ENCODE results near the gene RIMBP2. TPM values are rescaled to one million over a fixed set of nuclear protein-coding genes. Genes with fewer than 3 reads are reported as not detected.

The RIMBP2 gene
- total RNA-seq, 1 donor from 2014 or later = not detected

DNA sequence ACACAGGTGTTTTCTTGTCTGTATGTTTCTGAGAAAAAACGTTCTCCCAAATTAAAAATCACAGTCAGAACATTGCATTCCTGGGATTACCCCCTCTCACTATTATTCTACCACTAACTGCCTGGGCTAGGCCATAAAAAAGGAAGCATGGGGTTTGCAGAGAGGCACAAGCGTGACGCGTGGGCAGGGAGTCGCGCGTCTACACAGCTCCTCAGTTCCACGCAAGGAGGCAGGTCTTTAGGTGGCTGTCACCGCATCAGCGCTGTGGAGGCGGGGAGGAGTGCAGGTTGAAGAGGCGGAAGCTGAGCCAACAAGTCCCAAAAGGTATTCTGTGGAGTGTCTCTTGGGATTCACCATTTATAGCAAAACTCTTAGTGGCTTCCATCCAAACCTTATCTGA lies 109.9 kb downstream of the RIMBP2 start:
- Histone ChIP-seq H3K27me3 (ENCODE audit: low read depth) (peaks cover 62% of the 10 kb centered on the region), H3K9me3 (replicated peaks) (no peaks in the 10 kb centered on the region), H3K36me3 (no peaks in the 10 kb centered on the region), H3K27ac (replicated peaks) (no peak overlapping the region), H3K4me3 (no peak overlapping the region), H3K4me1 (no peaks in the 10 kb centered on the region)
- intact Hi-C loops (cut with micrococcal nuclease) = no loop called here
- TF ChIP-seq, protein P1, sequence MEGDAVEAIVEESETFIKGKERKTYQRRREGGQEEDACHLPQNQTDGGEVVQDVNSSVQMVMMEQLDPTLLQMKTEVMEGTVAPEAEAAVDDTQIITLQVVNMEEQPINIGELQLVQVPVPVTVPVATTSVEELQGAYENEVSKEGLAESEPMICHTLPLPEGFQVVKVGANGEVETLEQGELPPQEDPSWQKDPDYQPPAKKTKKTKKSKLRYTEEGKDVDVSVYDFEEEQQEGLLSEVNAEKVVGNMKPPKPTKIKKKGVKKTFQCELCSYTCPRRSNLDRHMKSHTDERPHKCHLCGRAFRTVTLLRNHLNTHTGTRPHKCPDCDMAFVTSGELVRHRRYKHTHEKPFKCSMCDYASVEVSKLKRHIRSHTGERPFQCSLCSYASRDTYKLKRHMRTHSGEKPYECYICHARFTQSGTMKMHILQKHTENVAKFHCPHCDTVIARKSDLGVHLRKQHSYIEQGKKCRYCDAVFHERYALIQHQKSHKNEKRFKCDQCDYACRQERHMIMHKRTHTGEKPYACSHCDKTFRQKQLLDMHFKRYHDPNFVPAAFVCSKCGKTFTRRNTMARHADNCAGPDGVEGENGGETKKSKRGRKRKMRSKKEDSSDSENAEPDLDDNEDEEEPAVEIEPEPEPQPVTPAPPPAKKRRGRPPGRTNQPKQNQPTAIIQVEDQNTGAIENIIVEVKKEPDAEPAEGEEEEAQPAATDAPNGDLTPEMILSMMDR (IDR thresholded peaks at IDR 0.05; ENCODE audit: borderline replicate concordance) = no peak
- DNase-seq = no peak

DNA sequence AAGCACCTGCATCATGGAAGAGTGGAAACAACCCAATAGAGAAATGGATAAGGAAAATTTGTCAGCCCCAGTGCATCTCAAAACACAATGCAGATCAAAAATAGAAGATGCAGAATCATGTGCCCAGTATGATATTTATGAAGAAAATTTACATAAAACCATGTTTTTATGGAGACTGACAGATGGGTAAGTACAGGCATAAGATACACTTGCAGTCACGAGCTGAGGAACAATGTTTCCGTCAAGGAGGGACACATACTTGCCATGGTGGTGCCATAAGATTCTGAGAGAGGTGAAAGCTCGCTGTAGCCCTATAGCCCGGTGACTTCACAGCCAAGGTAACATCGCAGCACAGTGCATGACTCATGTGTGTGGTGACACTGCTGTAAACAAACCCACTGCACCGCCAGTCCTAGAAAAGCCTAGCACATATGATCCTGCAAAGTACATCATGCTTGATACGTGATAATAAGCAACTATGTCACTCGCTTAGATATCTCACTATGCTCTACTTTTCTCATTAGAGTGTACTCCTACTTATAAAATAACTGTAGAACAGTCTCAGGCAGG lies 112.6 kb downstream of the RIMBP2 start:
- TF ChIP-seq, protein P1 (IDR thresholded peaks at IDR 0.05; ENCODE audit: borderline replicate concordance) = no peak
- Histone ChIP-seq H3K9me3 (replicated peaks) (peaks cover 6% of the 10 kb centered on the region), H3K4me1 (no peaks in the 10 kb centered on the region), H3K27ac (replicated peaks) (no peak overlapping the region), H3K4me3 (no peak overlapping the region), H3K36me3 (no peaks in the 10 kb centered on the region), H3K27me3 (ENCODE audit: low read depth) (peaks cover 40% of the 10 kb centered on the region)
- no peak for DNase-seq
- intact Hi-C loops (cut with micrococcal nuclease) = no loop called here

DNA sequence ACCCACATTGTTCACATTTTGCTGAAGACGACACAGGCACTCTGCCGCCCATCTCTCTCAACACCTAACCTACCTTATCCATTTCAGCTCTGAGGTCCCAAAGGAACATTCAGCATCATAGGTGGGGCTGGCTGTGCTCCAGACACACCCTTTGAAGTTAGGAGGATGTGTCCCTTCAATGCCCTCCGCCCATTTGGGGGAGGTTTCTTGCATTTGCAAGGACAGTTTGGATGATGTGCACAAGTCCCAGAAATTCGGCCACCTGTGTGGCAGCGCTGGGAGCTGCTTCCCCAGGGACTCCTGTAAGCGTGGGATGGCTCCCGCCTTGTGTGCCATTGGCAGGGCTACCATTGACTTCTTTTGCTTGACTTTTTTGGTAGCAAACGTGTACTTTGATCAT lies 113.8 kb downstream of the RIMBP2 start:
- H3K27me3 ChIP-seq (ENCODE audit: low read depth) = peaks cover 29% of the 10 kb centered on the region

DNA sequence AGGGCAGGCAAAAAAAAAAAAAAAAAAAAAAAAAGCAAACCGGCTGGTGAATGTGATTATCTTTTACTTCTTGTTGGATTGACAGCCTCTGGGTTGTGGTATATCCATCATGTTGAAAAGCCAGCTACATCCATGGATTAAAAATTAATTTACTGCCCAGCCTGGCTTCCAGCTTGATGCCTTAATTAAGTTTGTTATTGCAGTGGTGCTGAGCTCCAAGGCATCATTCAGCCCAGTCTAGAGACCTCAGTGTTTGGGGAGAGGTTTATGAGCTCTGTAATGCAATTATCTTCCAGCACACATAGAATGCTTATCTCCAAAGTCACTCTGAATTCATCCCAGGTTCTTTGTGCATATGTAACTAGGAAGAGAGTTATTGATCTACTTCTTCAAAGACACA lies 114.8 kb downstream of the RIMBP2 start:
- H3K9me3 ChIP-seq (replicated peaks) = peaks cover 26% of the 10 kb centered on the region
- TF ChIP-seq, protein P1 (IDR thresholded peaks at IDR 0.05; ENCODE audit: borderline replicate concordance) = no peak
- DNase-seq = no peak
- no peaks in the 10 kb centered on the region for H3K36me3 ChIP-seq
- H3K27me3 ChIP-seq (ENCODE audit: low read depth) = peaks cover 23% of the 10 kb centered on the region
- intact Hi-C loops (cut with micrococcal nuclease) = no loop called here
- H3K4me3 ChIP-seq = no peak overlapping the region
- no peak overlapping the region for H3K27ac ChIP-seq (replicated peaks)
- H3K4me1 ChIP-seq = no peaks in the 10 kb centered on the region

More for the DNA sequence above, 113.8 kb downstream of the RIMBP2 start:
- DNase-seq = no peak
- intact Hi-C loops (cut with micrococcal nuclease) = no loop called here
- no peaks in the 10 kb centered on the region for H3K4me1 ChIP-seq
- no peak overlapping the region for H3K4me3 ChIP-seq
- TF ChIP-seq, protein P1 (IDR thresholded peaks at IDR 0.05; ENCODE audit: borderline replicate concordance) = no peak
- H3K36me3 ChIP-seq = no peaks in the 10 kb centered on the region
- no peak overlapping the region for H3K27ac ChIP-seq (replicated peaks)
- peaks cover 18% of the 10 kb centered on the region for H3K9me3 ChIP-seq (replicated peaks)

DNA sequence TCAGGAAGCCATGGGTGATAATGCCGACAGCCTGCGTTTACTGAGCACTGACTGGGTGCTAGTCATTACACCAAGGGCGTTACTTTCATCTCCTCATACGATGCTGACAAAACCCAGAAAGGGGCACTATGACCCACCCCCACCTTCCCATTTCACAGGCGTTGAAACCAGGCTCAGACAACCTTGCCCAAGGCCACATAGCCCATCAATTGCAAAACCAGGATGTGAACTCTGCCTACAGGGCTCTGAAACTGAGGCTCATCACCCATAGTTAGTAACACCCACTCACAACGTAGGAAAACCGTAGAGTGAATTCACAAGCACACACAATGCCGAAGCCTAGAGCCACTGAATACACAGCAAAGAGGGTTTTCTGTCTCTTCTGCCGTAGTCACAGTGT lies 119.9 kb downstream of the RIMBP2 start:
- Histone ChIP-seq H3K27me3 (ENCODE audit: low read depth) (peaks cover 33% of the 10 kb centered on the region), H3K4me3 (no peak overlapping the region), H3K9me3 (replicated peaks) (peaks cover 26% of the 10 kb centered on the region), H3K4me1 (no peaks in the 10 kb centered on the region), H3K27ac (replicated peaks) (no peak overlapping the region), H3K36me3 (no peaks in the 10 kb centered on the region)
- intact Hi-C loops (cut with micrococcal nuclease) = no loop called here
- DNase-seq = no peak
- TF ChIP-seq, protein P1 (IDR thresholded peaks at IDR 0.05; ENCODE audit: borderline replicate concordance) = no peak

Measured in left ventricle myocardium inferior (tissue), 1 donor.